SHP77 treated with DMSO at 0.1 percent for 48 hours (cell line): ENCODE measurements around the gene SPTBN1.

Experiments
- DNase-seq: peaks from one replicate; lab custom pipeline; 2025; lab: John Stamatoyannopoulos, UW

SPTBN1 gene

DNA sequence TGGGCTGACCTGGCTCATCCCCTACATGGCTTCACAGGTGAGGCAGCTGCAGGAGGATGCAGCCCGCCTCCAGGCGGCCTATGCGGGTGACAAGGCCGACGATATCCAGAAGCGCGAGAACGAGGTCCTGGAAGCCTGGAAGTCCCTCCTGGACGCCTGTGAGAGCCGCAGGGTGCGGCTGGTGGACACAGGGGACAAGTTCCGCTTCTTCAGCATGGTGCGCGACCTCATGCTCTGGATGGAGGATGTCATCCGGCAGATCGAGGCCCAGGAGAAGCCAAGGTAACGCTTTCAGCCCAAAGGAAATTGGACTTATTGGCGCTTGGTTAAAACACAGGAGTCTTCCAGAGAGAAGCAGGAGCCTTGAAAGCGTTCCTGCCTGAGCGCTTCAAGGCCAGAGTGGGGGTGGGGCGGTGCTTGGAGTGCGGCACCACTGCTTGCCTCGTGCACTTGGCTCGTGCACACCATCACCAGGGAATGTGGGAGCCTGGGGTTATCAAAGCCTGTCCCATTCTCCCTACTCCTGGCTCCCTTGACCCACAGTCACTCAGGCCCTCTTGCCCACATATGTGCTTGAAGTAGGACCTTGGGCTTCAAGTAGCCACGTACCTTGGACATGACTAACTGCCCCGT lies 197.6 kb downstream of the SPTBN1 start:
- no peak for DNase-seq

DNA sequence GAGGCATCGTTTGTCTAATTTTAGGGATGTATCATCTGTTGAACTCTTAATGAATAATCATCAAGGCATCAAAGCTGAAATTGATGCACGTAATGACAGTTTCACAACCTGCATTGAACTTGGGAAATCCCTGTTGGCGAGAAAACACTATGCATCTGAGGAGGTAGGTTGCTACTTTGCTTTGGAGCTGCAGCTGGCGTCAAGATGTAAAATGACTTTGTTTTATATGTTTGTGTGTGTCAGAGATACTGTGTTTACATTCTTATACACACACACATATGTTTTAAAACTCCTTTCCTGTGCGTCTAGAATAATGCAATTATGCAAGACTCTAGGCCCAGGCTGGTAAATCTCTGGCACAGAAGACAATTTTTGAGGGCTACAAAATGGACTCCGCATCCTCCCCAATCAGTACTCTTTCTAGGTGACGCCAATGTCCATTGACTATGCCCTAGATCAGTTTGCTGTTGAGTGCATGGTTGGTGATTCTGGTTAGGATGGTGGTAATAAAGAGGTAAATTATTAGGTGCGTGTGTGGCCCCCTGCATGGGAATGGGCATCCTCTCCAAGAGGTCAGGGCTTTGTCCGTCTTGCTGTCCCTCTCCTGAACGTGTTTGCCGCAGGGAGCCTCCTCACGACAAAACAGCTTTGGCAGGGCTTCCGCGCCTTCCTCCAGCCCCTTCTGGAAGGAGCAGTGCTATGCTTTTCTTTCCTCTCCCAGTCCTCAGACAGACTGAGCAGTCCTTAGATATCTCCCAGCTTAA lies 199.1 kb downstream of the SPTBN1 start:
- DNase-seq = no peak

DNA sequence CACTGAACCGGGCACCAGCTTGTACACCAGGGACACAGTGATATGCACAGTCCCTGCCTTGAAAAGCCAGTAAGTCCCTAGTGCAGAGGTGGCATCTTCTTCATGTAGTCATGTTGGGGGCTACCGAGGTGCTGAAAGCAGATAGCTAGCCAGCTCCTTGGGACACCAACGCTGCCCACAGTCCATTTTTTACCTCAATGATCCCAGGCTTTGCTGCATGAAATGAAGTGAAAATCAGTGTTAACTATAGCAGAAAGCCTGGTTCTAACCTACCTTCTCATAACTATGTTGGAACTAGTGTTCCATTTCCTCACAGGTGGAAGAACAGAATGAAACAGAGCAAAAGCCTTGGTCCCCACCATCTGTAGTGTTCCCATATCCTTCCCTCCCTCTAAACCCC lies 200.7 kb downstream of the SPTBN1 start:
- no peak for DNase-seq

DNA sequence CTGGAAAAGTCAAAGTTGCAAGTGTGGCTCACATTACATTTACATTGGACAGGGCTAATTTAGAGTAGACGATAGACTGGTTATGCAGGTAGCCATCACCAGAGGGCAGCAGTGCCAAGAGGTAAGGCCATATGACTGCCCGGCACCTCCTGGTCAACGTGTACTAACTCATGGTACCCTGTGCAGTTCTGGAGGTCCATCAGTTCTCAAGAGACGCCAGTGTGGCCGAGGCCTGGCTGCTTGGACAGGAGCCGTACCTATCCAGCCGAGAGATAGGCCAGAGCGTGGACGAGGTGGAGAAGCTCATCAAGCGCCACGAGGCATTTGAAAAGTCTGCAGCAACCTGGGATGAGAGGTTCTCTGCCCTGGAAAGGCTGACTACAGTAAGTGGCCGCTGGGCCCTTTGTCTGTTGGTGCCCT lies 201.5 kb downstream of the SPTBN1 start:
- DNase-seq = peak; percentile 45

DNA sequence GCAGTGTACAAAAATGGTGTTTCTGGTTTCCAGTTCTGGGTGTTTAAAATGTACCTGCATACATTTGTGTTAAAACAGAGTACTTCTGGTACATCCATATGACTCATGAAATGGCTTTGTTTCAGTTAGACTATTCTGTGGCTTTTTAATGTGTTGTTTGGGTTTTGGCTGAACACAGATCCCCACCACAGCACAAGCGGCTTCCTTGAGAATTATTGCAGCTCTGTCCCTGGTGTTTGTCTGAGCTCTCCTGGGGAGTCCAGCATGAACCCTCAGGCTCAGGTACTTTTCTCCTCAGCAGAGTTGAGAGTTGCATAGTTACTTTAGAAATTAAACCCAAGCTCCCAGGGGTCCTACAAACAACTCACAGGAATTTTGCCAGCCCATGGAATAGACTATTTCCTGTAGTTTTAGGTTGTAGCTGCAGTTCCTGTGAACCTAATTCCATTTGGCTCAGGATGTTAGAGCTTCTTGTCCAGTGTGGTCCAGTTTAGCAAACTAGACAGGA lies 202.5 kb downstream of the SPTBN1 start:
- no peak for DNase-seq

DNA sequence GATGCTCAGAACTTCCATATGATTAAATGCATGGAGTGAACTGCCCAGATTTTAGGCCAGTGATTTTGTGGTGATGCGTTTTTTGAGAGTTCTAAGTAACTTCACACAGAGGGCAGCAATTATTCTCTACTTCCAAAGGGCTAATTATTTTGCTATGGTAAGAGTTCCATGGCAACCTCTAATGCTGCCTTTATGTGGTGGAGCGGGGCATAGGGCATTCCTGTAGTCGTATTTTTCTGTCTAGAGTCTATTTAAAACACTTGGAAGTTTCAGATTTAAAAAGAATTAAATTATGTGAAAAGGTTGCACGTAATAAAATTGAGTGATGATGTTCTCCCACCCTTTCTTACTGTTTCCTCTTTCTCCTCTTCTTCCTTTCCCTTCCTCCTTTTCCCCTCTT lies 203.4 kb downstream of the SPTBN1 start:
- DNase-seq = no peak

DNA sequence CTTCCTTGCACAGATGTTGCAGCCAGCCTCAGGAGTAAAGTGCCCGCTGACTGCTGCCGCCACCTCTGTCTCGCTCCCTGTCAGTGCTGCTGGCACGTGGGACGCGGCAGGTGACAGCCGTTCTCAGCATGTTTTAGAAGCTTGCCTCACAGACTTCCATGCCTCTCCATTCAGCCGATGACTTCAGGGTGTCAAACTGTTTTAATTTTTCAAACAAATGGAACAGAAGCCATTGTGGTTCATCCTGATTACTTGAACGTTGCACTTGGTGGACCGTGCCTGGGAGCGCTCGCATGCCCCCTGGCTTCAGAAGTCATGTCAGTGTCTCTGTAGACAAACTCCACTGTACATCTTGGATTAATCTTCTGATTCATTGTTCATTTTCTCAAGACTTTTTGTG lies 204.6 kb downstream of the SPTBN1 start:
- DNase-seq = no peak

DNA sequence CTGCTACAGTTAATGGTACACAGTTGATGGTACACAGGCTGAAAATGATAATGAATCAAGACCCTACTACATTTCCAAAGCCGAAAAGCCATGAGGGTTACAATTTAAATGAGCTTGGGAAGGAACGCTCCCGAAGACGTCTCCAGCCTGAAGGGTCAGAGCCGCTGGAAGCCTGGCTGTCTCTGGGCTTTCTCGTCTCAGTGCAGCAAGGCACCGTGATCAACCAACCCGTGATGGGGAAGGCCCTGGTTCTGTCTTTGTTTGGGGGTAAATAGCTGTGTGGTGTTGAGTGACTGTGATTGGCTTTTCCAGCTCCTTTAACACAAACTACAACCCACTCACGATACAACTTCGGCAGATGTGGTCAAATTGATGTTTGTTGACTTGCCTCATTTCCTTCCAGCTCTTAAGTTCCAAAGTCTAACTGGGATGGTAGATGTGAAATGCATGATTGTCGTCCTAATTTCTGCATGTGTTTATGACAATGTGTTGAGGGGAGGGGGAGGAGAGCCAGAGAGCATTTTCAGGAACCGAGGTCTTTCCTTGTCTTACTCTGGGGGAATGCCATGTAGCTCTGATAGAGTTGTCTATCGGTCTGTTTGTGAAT lies 207.4 kb downstream of the SPTBN1 start:
- no peak for DNase-seq

DNA sequence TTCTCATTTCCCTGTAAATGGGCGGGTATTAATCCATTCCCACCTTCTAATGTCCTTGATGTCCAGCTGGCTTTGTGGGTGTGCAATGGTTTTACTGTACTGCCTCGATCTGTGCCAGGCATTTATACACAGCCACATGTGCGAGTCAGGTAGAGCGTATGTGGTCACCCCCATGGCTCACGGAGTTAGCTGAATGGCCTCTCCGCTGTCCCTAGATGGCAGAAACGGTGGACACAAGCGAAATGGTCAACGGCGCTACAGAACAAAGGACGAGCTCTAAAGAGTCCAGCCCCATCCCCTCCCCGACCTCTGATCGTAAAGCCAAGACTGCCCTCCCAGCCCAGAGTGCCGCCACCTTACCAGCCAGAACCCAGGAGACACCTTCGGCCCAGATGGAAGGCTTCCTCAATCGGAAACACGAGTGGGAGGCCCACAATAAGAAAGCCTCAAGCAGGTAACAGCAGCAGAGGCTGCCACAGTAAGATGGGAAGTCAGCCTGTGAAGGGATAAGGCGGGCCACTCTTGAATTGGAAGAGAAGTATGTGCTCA lies 208.2 kb downstream of the SPTBN1 start:
- no peak for DNase-seq

DNA sequence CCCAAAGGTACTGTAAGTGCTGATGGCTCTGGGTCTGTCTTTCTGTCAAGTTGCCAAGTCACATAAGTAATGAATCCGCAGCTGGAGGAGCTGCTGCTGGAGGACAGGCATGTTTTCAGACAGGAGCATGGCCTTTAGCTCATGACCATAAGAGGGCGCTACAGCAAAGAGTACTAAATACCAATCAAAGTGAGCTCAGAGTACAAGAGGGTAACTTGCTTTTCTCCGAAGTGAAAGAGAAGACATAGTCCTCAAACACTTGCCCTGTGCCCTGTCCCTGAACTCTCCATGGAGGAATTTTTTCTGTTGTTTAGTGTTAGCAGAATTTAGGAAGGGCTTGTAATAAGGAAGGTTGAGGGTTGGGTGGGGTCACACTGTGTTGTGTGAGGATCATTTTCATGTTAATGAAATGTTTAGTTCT lies 209.3 kb downstream of the SPTBN1 start:
- peak; percentile 65 for DNase-seq

DNA sequence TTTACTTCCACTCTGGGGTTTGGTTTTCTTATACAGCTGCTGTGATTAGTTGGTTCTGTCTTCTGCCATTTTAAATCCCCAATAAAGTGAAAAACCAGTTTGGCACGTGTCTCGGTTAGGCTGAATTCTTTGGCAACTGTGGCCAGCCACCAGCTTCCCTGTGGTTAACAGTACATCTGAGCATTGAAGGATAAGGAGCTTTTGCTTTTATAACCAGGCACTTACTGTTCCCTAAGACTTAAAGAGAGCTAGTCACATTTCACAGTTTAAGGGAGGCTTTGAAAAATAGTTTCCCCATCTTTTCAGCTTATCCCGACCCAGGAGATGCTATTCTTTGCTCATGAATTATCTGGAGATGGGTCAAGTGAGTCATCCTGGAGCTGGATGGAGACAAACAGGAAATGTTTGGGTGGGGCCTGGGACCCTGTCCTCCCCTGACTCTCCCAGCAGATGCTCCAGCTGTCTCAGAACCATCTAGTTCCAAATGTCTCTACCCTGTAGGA lies 210.1 kb downstream of the SPTBN1 start:
- no peak for DNase-seq

DNA sequence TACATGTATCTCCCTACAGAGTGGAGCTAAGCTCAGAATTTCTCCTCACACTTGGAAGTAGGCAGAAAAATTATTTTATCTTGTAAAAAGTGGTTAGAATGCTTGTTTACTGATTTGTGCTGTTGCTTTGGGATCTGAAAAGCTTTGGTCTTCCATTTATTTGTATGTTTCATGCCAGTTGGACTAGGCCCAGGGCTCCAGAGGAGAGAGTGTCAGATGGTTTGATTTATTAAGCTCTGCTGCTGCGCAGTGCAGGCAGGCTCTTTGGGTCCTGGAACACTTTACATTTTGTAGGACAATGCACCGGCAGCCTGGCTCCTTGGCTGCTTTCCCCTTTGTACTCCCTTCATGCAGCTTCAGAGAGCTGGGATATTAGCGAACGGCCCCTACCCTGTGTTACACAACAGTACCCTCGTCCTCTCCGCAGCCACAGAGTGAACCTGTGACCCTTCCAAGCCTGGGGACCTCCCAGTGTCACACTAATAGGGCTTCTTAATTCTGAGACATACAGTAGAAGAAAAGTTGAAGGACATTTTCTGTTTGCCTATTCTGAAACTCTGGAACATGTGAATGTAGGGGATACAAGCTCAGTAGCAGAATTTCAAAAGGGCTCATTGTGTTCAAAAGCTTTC lies 210.6 kb downstream of the SPTBN1 start:
- DNase-seq = no peak

DNA sequence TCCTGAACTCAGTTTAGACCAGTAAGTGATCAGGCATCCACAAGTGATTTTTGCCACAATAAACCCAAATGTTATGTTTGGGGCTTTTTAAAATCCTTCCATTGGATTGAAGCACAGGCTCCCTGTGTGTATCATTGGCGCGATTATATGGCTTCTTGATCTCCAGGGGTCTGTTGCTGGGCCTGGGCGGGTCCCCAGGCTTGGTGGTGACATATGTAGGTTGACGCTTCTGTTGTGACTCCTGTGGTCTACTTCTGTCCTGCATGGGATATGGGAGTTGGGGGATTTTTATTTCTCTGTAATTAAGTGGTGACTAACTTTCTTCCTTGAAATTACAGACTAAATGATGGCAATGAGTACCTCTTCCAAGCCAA lies 211.1 kb downstream of the SPTBN1 start:
- no peak for DNase-seq

DNA sequence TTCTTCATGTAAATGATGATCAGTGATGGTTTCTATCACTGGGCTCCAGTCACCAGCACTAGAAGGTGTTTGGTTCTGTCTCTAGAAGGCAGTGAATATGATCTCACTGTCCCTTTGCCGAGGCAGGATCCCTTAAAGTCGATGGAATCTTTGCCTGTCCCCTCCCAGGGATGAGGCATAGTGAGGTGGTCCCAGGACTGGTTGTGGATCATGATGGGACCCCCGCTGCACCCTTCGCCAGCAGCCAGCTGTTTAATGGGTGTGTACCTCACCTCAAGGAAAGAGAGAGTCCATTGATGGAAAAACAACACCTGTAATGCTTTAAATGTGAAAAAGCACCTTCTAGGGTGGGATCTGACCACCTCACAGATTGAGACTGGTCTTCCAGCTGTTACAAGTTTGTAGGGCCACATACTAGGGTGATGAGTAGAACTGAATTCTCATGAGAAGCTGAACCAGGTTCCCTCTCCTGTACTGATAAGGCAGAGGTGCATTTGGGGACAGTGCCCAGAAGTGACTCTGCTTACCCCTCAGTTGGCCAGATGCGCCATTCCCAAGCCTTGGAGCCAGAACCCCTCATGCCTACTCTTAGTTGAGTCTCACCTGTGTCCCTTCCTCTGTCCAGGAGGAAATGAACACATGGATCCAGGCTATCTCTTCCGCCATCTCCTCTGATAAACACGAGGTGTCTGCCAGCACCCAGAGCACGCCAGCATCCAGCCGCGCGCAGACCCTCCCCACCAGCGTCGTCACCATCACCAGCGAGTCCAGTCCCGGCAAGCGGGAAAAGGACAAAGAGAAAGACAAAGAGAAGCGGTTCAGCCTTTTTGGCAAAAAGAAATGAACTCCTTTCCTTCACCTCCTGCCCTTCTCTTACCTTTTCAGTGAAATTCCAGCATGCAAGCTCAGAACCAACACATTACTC lies 211.9 kb downstream of the SPTBN1 start:
- DNase-seq = no peak

DNA sequence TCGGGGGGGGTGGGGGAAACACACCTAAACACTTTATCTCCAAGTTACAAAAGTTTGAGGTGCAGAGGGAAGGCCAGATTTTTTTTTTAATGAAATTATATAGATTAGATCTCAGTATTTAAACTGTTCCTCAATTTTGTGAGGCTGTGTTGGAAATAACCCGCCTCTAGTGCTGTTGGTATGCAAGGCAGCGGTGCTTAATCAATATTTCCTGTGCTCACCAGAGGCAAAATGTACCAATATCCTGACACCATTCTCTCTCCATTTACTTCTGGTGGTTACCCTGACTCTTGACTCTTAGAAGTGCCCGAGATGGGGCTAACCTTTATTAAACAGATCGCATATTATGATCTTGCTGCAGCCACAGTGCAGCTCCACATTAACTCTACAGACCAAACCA lies 212.6 kb downstream of the SPTBN1 start:
- DNase-seq = no peak

DNA sequence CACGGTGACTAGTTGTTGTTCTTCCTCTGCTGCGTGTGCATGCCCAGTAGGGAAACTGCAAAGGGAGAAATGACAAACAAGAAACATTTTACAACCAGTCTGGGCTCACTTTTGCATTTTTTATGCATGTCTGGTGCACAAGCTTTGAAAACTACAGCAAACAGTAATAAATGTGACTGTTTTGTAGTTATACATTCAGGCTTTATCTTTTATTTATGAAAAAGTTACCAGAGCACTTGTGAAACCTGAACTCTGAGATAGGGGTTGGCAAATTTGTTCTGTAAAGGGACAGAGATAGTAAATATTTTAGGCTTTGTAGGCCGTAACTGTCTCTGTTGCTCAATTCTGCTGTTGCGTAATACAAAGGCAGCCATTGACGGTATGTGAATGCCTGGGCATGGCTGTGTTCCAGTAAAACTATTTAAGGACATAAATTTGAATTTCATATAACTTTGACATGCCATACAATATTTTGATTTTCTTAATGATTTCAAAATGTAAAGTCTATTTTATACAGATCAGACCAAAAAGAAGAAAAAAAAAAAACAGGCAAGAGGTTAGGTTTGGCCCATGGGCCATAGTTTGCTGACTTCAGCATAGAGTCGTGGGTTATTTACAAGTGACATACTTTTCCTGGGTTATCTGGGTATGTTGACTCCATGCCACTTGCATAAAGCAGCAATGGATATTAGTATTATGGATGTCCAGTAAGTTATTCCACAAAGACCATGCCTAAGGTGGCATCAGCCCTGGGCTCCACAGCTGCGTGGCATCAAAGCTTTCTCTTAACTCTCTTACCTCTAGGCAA lies 213.8 kb downstream of the SPTBN1 start:
- no peak for DNase-seq

DNA sequence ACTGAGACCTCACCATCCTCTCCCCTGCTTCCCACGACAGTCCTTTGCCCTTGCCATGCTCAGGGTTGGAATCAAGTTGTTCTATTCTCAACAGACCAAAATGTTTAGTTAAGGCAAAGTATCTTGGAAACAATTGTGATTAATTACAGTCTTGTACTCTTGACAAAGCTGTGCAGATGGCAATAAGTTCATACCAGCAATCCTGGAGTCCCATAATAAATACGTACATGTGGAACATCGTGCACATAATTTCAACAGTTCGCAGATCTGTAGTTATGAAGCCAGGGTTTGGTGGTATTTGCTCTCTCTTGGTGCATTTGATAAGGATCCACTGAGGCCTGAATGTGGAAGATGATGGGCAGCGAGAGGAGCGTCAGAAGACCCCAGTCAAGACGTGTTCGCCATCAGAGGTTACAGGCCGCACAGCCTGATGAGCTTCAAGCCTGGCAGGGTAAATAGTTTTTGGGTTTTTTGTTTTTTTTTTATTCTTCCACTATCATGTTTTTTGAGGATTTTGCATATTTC lies 214.4 kb downstream of the SPTBN1 start:
- no peak for DNase-seq

DNA sequence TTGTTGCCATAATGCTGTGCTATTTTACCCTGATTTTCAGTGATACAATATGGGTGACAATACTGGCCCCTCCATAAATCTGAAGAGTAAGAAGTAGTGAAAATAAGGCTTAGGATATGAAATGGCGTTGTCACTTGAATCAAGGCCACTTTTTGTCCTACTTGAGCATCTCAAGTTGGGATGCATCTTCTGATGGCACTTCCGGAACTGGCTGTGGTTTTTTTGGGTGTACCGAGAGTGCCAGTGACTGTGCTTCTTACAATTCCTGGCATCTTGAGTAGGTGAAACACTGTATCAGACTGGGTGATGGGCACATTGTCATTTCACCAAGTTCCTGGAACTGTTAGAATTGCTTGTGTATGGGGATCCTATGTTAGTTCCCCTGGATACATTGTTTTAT lies 214.9 kb downstream of the SPTBN1 start:
- DNase-seq = no peak

DNA sequence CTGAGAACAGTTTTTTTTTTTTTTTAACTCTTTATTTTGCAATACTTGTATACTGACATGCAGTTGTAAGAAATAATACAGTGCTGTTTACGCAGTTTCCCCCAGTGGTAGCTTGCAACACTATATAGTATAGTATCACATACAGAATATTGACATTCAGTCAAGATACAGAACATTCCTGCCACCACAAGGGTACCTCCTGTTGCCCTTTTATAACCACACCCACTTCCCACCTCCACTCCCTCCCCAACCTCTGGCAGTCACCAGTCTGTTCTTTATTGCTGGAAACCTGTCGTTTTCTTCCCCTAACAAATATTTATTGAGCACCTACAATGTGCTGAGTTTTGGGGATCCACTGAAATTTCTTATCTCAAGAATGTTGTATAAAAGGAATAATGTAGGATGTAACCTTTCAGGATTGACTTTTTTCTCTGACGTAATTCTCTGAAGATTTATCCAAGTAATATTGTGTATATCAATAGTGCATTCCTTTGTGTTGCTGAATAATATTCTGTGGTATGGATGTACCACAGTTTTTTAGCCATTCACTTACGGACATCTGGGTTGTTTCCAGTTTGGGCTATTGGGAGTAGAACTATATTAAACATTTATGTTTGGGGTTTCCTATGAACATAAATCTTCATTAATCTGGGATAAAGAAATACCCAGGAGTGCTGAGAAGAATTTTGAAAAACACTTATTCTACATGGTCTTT lies 215.9 kb downstream of the SPTBN1 start:
- DNase-seq = no peak
